NCI-H748 (cell line): Measurements from ENCODE around the gene RFX3.

Experiments used
- DNase-seq: peaks from one replicate; lab custom pipeline; 2025; ENCODE audit not compliant: unreplicated experiment; lab: John Stamatoyannopoulos, UW

Gene RFX3

DNA sequence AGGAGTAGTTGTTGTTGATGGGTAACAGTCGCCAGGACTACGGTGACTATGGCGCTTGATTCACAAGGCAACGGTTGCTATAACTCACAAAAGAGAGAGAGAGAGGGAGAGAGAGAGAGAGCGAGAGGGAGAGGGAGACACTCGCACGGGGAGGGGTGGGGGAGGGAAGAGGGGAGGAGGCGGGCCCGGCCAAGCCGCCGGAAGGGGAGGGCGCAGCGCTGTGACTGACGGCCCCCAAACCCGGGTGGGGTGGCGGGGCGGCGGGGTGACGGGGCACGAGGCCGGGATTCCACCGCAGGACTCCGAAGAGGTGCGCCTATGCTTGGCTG lies at the start of gene RFX3:
RFX3 (minus strand) TSS at position 166 of the 329 bp plus-strand sequence. CDS start 130,413 bp downstream, outside the sequence.
- DNase-seq: peak; percentile 96

GRCh38 chr9:3571500-3571899 lies 45.7 kb upstream of the RFX3 start:
- no peak for DNase-seq

GRCh38 chr9:3569529-3569928 lies 43.7 kb upstream of the RFX3 start:
- DNase-seq: no peak

DNA sequence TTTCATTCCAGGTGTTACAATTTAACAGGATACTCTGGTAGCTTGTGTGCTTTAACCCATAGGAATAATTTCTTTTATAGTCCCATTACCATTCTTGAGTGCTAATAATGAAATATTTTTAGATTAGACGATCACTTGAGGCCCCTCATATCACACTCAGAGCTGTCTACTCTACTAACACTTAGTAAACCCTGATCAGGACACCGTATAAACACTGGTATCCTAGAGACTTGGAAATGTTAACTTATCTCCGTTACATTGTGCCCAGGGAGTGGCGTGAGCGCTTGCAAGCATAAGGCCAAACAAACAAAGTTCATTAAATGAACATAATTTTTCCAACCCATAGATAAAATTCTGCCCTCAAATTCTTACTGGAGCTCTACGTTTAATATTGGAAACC lies 42.2 kb upstream of the RFX3 start:
- no peak for DNase-seq

GRCh38 chr9:3553076-3553765 lies 27.4 kb upstream of the RFX3 start:
- DNase-seq: no peak

DNA sequence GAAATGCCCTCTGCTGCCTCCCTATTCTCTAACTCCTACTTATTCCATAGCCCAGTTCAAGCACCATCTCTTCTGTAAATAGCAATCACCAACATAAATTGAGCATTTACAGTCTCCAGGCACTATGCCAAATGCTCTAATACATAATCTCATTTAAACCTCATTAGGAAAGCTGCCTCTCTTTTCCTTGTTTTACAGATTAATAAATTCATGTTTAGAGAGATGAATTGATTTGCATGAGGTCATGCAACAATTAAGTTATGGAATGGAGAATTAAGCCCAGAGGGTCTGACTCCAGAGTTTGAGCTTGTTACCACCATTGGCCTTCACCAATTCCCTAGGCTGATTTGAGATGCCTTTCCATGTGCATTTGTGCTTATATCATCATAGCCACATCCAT lies 23.4 kb upstream of the RFX3 start:
- peak; percentile 49 for DNase-seq

DNA sequence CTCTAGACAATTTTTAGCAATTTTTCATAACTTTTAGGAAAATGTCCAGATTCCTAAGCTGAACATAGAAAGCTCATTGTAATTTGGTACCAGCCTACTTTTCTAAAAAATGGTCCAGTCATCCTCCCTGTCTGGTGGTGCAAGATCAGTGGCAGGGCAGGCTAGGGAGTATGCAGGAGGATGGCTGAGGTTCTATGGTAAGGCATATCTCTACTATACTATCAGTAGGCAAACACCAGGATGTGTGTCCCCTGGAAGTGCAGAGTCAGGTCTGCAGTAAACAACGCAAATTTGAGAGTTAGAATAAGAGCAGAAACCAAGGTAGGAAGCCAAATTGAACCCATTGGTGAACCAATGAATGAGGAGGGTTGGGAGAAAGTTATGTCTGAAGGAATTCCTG lies 22.8 kb upstream of the RFX3 start:
- DNase-seq: no peak

DNA sequence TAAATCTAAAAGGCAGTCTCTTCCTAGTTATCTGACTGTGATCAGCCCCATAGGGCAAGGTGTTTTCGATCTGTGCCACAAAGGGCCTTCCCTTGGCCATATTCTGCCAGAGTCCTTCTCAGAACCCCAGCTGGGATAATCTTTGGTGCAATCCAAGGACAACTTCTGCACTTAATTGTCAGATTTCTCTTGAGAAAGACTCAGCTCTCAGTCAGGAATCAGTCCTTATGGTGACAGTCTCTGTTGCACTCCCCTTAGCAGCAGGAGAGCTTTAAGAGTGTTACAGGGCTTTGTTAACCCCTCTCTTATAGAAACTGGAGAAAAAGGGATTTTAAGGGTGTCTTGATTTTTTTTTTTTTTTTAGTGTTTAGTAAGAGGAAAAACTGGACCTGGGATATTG lies 15.4 kb upstream of the RFX3 start:
- no peak for DNase-seq

DNA sequence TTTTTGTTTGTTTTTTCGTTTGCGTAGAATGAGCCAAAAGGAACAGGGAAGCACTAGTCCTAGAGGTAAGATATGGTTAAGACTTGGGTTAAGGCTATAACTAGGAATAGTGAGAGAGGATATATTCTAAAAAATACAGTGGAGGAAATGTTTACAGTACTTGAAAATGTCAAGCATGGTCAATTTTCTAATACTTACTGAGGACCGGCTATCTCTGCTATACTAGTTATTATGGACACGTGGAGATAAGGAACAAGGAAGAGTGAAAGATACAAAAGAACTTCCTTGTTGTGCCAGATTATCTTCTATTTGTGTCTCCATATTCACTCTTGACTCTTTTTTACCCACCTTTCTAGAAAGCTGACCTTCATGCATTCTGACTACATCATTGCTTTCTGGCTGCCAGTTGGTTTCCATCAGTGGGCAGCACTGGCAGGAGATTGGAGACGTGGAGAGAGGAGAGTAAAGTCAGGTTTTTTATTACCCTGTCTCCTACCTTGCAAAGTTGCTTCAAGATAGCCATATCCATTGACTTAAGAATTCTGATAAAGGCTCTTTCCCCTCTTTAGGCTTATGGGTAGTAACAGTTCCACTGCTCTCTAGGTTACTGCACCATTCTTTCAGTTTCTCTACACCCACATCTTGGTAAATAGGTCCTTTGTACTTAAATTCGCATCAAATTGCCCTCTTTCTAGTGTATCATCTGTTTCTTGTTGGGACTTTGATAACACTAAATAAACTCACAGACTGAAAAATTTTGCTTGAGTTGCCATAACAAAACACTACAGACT lies 9.0 kb upstream of the RFX3 start:
- no peak for DNase-seq

DNA sequence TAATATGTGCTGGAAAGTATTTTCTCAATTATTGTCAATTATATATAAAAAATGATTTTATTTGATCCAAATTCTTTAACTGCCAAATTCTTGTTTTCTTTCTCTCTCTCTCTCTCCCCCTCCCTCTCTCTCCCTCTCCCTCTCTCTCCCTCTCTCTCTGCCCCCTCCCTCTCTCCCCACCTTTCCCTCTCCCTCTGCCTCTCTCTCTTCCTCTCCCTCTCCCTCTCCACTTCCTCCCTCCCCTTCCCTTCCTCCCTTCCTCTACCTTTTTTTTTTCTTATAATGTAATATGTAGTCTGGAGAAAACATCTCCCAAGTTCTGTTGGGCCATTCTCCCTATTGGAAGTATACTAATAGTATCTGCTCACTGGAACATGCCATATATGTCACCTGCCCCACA lies 6.4 kb upstream of the RFX3 start:
- DNase-seq: no peak

GRCh38 chr9:3528451-3528850 lies 2.6 kb upstream of the RFX3 start:
- peak; percentile 91 for DNase-seq

- DNase-seq: peak; percentile 88
These were observed 1.5 kb upstream of the RFX3 start for GRCh38 chr9:3526997-3527940.

- DNase-seq: peak; percentile 92
These were observed 580 bp upstream of the RFX3 start for GRCh38 chr9:3526165-3526996.

- peak; percentile 83 for DNase-seq
These were observed 535 bp downstream of the RFX3 start for GRCh38 chr9:3525096-3525835.

GRCh38 chr9:3521966-3522365 lies 3.8 kb downstream of the RFX3 start:
- peak; percentile 32 for DNase-seq

DNA sequence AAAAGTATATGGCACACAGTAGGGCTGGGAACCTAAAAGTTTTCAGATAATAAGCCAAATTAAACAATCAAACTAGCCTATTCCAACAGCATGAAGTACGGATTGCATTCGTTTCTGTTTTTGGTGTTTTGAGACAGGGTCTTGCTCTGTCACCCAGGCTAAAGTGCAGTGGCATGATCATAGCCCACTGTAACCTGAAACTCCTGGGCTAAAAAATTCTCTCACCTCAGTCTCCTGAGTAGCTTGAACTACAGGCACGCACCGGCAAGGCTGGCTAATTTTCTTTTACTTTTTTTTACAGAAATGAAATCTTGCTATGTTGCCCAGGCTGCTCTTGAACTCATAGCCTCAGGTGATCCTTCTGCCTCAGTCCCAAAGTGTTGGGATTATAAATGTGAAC lies 5.2 kb downstream of the RFX3 start:
- no peak for DNase-seq

DNA sequence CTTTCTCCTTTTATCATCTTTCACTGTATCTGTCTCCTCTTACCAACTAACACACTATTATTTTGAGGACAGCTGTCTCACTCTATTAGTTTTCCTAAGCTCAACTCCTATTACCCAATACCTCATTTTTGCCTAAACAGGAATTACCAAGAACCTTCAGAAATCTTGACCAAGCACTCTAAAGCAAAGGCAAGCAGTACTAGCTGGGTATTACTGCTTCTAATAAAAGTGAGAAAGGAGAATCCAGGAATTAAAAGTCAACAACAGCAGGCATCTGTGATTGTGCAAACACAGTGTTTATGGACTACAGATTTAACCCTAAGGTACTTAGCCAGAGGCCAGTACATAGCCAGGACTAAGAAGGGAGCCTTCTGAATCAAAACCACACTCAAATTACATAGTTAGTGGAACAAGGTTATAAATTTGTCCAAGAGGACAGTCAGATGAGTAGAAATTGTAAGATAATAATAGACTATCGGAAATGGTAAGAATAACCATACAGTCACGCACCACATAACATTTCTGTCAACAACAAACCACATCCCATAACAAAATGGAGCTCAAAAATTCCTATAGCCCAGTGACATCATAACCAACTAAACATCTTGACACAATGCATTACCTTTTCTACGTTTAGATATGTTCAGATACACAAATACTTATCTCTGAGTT lies 8.3 kb downstream of the RFX3 start:
- DNase-seq: no peak

DNA sequence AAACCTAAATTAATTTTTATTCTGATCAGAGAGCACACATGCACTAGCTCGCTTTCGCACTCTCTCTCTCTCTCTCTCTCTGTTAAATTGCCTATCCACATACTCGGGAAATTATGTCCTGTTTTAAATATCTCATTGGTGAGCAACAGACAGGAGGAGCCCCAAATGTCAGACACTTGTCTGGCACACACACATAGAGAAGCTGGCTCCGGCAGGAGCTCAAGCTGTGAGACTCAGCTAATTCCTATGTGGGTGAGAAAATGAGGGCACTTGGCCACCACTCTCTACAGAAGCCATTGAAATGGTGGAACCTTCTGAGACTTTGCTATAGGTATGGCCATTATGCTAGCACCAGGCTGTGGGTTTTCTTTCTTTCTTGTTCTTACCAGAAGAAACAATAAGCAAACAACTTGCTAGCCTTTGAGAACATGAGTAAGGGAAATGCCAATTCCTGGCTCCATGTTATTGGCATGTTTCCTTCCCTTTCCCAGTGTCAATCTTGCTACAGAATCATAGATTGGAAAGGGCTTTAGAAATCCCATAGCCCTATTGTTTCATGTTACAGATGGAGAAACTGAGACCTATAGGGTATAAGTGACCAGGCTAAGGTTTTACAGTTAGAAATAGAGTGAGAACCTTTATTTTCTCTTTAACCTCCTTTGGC lies 9.0 kb downstream of the RFX3 start:
- no peak for DNase-seq

DNA sequence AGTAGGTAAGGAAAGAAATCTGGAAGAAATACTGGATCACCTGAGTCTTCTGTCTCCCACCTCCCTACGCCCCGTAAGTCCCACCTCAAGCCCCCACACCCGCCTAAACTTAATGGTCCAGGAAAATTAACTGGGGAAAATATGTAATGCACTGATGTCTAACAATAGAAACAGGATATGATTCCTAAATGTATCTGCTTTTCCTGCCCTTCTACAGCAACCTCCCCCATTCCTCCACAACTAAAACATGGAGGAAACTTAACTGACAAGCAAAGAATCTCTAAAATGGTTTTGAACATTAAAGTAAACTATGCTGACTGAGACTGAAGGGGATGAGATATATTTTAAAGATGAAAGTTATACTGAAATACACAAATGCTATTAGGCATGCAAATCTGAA lies 10.4 kb downstream of the RFX3 start:
- DNase-seq: no peak
